ENCODE results near the gene TRIM8.
"Not testable (repeated sequence)": the region's sequence is repeated elsewhere in the genome, so short reads cannot be mapped to it uniquely, and the experiment has no call there.

TRIM8 gene

DNA sequence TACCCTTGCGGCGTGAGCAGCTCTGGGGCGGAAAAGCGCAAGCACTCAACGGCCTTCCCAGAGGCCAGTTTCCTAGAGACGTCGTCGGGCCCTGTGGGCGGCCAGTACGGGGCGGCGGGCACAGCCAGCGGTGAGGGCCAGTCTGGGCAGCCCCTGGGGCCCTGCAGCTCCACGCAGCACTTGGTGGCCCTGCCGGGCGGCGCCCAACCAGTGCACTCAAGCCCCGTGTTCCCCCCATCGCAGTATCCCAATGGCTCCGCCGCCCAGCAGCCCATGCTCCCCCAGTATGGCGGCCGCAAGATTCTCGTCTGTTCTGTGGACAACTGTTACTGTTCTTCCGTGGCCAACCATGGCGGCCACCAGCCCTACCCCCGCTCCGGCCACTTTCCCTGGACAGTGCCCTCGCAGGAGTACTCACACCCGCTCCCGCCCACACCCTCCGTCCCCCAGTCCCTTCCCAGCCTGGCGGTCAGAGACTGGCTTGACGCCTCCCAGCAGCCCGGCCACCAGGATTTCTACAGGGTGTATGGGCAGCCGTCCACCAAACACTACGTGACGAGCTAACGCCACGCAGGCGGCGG is 12.6 kb downstream of the TRIM8 start:
- Histone ChIP-seq H3K4me3 (ENCODE audit: insufficient read depth, low read depth, low read length, poor library complexity, severe bottlenecking) (no peak overlapping the region), H3K9me3 (ENCODE audit: control insufficient read depth, low read length) (no peaks in the 10 kb centered on the region), H3K4me1 (ENCODE audit: control insufficient read depth, insufficient read depth, low read length, poor library complexity, severe bottlenecking) (peaks cover 33% of the 10 kb centered on the region), H3K36me3 (ENCODE audit: control insufficient read depth, insufficient read depth, low read length) (peaks cover 55% of the 10 kb centered on the region), H3K27me3 (replicated peaks; ENCODE audit: control insufficient read depth, insufficient read depth, low read length, poor library complexity, severe bottlenecking) (no peaks in the 10 kb centered on the region), H3K27ac (ENCODE audit: insufficient read depth, low read length, poor library complexity, severe bottlenecking) (no peak overlapping the region)
- DNase-seq: no peak

GRCh38 chr10:102657451-102657850 is 13.2 kb downstream of the TRIM8 start:
- DNase-seq: no peak
- Histone ChIP-seq H3K27me3 (replicated peaks; ENCODE audit: control insufficient read depth, insufficient read depth, low read length, poor library complexity, severe bottlenecking) (no peaks in the 10 kb centered on the region), H3K4me1 (ENCODE audit: control insufficient read depth, insufficient read depth, low read length, poor library complexity, severe bottlenecking) (peaks cover 28% of the 10 kb centered on the region), H3K27ac (ENCODE audit: insufficient read depth, low read length, poor library complexity, severe bottlenecking) (no peak overlapping the region), H3K36me3 (ENCODE audit: control insufficient read depth, insufficient read depth, low read length) (peaks cover 55% of the 10 kb centered on the region), H3K4me3 (ENCODE audit: insufficient read depth, low read depth, low read length, poor library complexity, severe bottlenecking) (no peak overlapping the region), H3K9me3 (ENCODE audit: control insufficient read depth, low read length) (no peaks in the 10 kb centered on the region)

GRCh38 chr10:102657984-102658724 is 13.9 kb downstream of the TRIM8 start:
- peaks cover 28% of the 10 kb centered on the region for H3K4me1 ChIP-seq (ENCODE audit: control insufficient read depth, insufficient read depth, low read length, poor library complexity, severe bottlenecking)
- H3K27ac ChIP-seq (ENCODE audit: insufficient read depth, low read length, poor library complexity, severe bottlenecking): peak overlapping the region; percentile 45
- no peak overlapping the region for H3K4me3 ChIP-seq (ENCODE audit: insufficient read depth, low read depth, low read length, poor library complexity, severe bottlenecking)
- H3K9me3 ChIP-seq (ENCODE audit: control insufficient read depth, low read length): no peaks in the 10 kb centered on the region
- H3K36me3 ChIP-seq (ENCODE audit: control insufficient read depth, insufficient read depth, low read length): peaks cover 52% of the 10 kb centered on the region
- no peaks in the 10 kb centered on the region for H3K27me3 ChIP-seq (replicated peaks; ENCODE audit: control insufficient read depth, insufficient read depth, low read length, poor library complexity, severe bottlenecking)
- DNase-seq: no peak

- no peaks in the 10 kb centered on the region for H3K27me3 ChIP-seq (replicated peaks; ENCODE audit: control insufficient read depth, insufficient read depth, low read length, poor library complexity, severe bottlenecking)
- peaks cover 28% of the 10 kb centered on the region for H3K4me1 ChIP-seq (ENCODE audit: control insufficient read depth, insufficient read depth, low read length, poor library complexity, severe bottlenecking)
- H3K27ac ChIP-seq (ENCODE audit: insufficient read depth, low read length, poor library complexity, severe bottlenecking): peak overlapping the region; percentile 45
- H3K4me3 ChIP-seq (ENCODE audit: insufficient read depth, low read depth, low read length, poor library complexity, severe bottlenecking): no peak overlapping the region
- peaks cover 46% of the 10 kb centered on the region for H3K36me3 ChIP-seq (ENCODE audit: control insufficient read depth, insufficient read depth, low read length)
- no peaks in the 10 kb centered on the region for H3K9me3 ChIP-seq (ENCODE audit: control insufficient read depth, low read length)
- DNase-seq: no peak
Measured at GRCh38 chr10:102658802-102659201, 14.5 kb downstream of the TRIM8 start.

DNA sequence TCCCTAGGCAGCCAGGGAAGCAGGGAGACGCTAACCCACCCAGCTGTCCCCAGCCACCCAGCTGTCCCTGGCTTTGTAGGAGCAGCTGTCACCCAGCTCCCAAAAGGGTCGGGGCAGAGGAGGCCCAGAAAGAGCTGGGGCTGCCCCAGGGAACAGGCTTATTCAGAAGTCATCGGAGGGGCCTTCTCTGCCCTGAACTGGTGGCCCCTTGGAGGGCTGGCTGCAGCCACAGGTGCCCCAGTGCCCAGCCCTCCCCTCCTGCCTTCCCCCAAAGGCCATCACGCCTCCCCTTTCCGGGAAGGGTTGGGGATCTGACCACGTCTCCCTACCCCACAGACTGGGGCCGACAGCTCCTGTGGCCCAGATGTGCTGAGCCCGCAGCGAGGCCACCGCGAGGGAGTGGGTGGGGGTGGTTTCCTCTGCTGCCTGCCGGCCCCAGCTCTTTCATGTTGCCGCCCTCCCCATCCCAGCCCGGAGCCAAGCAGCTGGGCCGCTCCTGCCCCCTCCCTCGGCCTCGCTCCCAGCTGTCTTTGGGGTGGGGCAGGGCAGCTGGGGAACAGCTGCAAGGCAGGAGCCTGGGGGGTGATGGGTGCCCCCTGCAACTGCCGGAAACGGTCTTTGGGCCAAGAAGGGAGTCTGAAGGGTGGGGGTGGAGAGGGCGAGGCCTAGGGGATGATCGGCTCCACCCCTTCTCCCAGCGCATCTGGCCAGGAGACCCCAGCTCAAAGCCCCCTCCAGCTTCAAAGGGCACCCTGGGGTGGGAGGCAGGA is 16.8 kb downstream of the TRIM8 start:
- Histone ChIP-seq H3K27me3 (replicated peaks; ENCODE audit: control insufficient read depth, insufficient read depth, low read length, poor library complexity, severe bottlenecking) (no peaks in the 10 kb centered on the region), H3K27ac (ENCODE audit: insufficient read depth, low read length, poor library complexity, severe bottlenecking) (peak overlapping the region; percentile 66), H3K4me1 (ENCODE audit: control insufficient read depth, insufficient read depth, low read length, poor library complexity, severe bottlenecking) (peaks cover 28% of the 10 kb centered on the region), H3K4me3 (ENCODE audit: insufficient read depth, low read depth, low read length, poor library complexity, severe bottlenecking) (peak overlapping the region; percentile 42), H3K36me3 (ENCODE audit: control insufficient read depth, insufficient read depth, low read length) (peaks cover 23% of the 10 kb centered on the region), H3K9me3 (ENCODE audit: control insufficient read depth, low read length) (no peaks in the 10 kb centered on the region)
- peak in 2 of 3 donors; percentile 33 for DNase-seq

DNA sequence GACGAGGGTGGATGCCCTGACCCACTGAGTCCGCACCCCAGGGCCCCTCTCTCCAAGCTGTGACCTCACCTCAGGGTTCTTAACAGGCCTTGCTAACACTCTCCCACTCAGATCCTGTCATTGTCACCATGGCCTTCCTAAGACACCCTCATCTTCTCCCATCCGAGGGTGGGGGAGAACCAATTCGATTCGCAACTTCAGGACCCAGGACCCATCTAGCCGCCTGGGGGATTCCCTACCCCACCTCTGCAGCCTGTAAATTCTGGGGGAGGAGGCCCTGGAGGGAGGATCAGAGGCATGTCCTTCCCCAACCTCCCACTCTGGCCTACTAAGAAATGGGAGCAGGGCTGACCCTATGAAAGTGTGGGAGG is 17.4 kb downstream of the TRIM8 start:
- peak overlapping the region; percentile 66 for H3K27ac ChIP-seq (ENCODE audit: insufficient read depth, low read length, poor library complexity, severe bottlenecking)
- DNase-seq: no peak
- H3K9me3 ChIP-seq (ENCODE audit: control insufficient read depth, low read length): no peaks in the 10 kb centered on the region
- H3K4me1 ChIP-seq (ENCODE audit: control insufficient read depth, insufficient read depth, low read length, poor library complexity, severe bottlenecking): peaks cover 28% of the 10 kb centered on the region
- peaks cover 17% of the 10 kb centered on the region for H3K36me3 ChIP-seq (ENCODE audit: control insufficient read depth, insufficient read depth, low read length)
- H3K27me3 ChIP-seq (replicated peaks; ENCODE audit: control insufficient read depth, insufficient read depth, low read length, poor library complexity, severe bottlenecking): no peaks in the 10 kb centered on the region
- no peak overlapping the region for H3K4me3 ChIP-seq (ENCODE audit: insufficient read depth, low read depth, low read length, poor library complexity, severe bottlenecking)

GRCh38 chr10:102665904-102666509 is 21.7 kb downstream of the TRIM8 start:
- H3K36me3 ChIP-seq (ENCODE audit: control insufficient read depth, insufficient read depth, low read length): no peaks in the 10 kb centered on the region
- no peak for DNase-seq
- peaks cover 25% of the 10 kb centered on the region for H3K4me1 ChIP-seq (ENCODE audit: control insufficient read depth, insufficient read depth, low read length, poor library complexity, severe bottlenecking)
- no peaks in the 10 kb centered on the region for H3K9me3 ChIP-seq (ENCODE audit: control insufficient read depth, low read length)
- H3K27me3 ChIP-seq (replicated peaks; ENCODE audit: control insufficient read depth, insufficient read depth, low read length, poor library complexity, severe bottlenecking): no peaks in the 10 kb centered on the region
- H3K4me3 ChIP-seq (ENCODE audit: insufficient read depth, low read depth, low read length, poor library complexity, severe bottlenecking): no peak overlapping the region
- no peak overlapping the region for H3K27ac ChIP-seq (ENCODE audit: insufficient read depth, low read length, poor library complexity, severe bottlenecking)

DNA sequence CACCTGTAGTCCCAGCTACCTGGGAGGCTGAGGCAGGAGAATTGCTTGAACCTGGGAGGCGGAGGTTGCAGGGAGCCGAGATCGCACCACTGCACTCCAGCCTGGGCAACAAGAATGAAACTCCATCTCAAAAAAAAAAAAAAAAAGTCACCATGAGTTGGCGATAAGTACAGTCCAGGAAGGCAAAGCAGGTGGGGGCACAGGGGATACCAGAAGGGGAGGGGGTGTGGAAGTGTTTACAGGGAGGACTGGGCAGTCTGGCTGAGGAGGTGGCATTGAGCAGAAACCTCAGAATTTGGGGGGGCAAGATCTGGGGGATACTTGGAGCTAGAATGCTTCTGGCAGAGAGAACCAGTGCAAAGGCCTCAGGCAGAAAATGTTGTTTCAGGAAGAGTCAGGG is 23.1 kb downstream of the TRIM8 start:
- H3K4me1 ChIP-seq (ENCODE audit: control insufficient read depth, insufficient read depth, low read length, poor library complexity, severe bottlenecking): peaks cover 15% of the 10 kb centered on the region
- not testable (repeated sequence) for DNase-seq; H3K9me3 ChIP-seq (ENCODE audit: control insufficient read depth, low read length); H3K27ac ChIP-seq (ENCODE audit: insufficient read depth, low read length, poor library complexity, severe bottlenecking); H3K4me3 ChIP-seq (ENCODE audit: insufficient read depth, low read depth, low read length, poor library complexity, severe bottlenecking); H3K36me3 ChIP-seq (ENCODE audit: control insufficient read depth, insufficient read depth, low read length); H3K27me3 ChIP-seq (replicated peaks; ENCODE audit: control insufficient read depth, insufficient read depth, low read length, poor library complexity, severe bottlenecking)

GRCh38 chr10:102668326-102669107 is 24.2 kb downstream of the TRIM8 start:
- no peak overlapping the region for H3K4me3 ChIP-seq (ENCODE audit: insufficient read depth, low read depth, low read length, poor library complexity, severe bottlenecking)
- no peaks in the 10 kb centered on the region for H3K36me3 ChIP-seq (ENCODE audit: control insufficient read depth, insufficient read depth, low read length)
- H3K9me3 ChIP-seq (ENCODE audit: control insufficient read depth, low read length): no peaks in the 10 kb centered on the region
- DNase-seq: no peak
- no peak overlapping the region for H3K27ac ChIP-seq (ENCODE audit: insufficient read depth, low read length, poor library complexity, severe bottlenecking)
- no peaks in the 10 kb centered on the region for H3K27me3 ChIP-seq (replicated peaks; ENCODE audit: control insufficient read depth, insufficient read depth, low read length, poor library complexity, severe bottlenecking)
- H3K4me1 ChIP-seq (ENCODE audit: control insufficient read depth, insufficient read depth, low read length, poor library complexity, severe bottlenecking): peaks cover 20% of the 10 kb centered on the region
